ENCODE data around the gene BTNL3.

- TF ChIP-seq EZH2 (IDR thresholded peaks at IDR 0.05; ENCODE audit: borderline replicate concordance, low read length) (no peak), CTCF (conservative IDR thresholded peaks at IDR 0.05 in 1 of 2, IDR thresholded peaks at IDR 0.05 in 1 of 2; ENCODE audit: extremely low read depth in 1 of 2, insufficient read depth in 1 of 2, low read depth in 1 of 2, low read length in 2 of 2) (no peak)
These were observed 59.3 kb downstream of the BTNL3 start for GRCh38 chr5:181047921-181048320.
